HepG2 (cell line): Measurements from ENCODE around the gene ADPRM. TPM values are rescaled to one million over a fixed set of nuclear protein-coding genes. Genes with fewer than 3 reads are reported as not detected.

Source experiments
- ADNP ChIP-seq: sonication (generic); formaldehyde crosslinking; IDR thresholded peaks from 2 replicates; pipeline ENCODE4 v1.4.0; 2020; ENCODE audit warnings: missing genetic modification reagents
- ATF3 ChIP-seq: sonication (generic); formaldehyde crosslinking; IDR thresholded peaks from 2 replicates; pipeline ENCODE4 v1.4.0; 2020; ENCODE audit warnings: missing genetic modification reagents
- CERS6 ChIP-seq: sonication (generic); formaldehyde crosslinking; IDR thresholded peaks from 2 replicates; pipeline ENCODE4 v1.5.0; 2020; ENCODE audit warnings: missing genetic modification reagents
- CREM ChIP-seq, 2 experiments: sonication (generic) in 1 of 2; formaldehyde crosslinking in 1 of 2; IDR thresholded peaks; 2 replicates each; pipeline versions ENCODE4 v1.4.0 to v1.6.1; 2016 to 2020; ENCODE audit warnings: antibody characterized with exemption in 1 of 2, mild to moderate bottlenecking in 1 of 2, missing genetic modification reagents in 1 of 2
- GFI1 ChIP-seq: sonication (generic); formaldehyde crosslinking; IDR thresholded peaks from 2 replicates; pipeline ENCODE4 v1.5.0; 2020; ENCODE audit warnings: missing genetic modification reagents, mild to moderate bottlenecking, borderline replicate concordance
- GRHL1 ChIP-seq: sonication (generic); formaldehyde crosslinking; conservative IDR thresholded peaks from 2 replicates; pipeline ENCODE4 v1.8.0; 2022; ENCODE audit warnings: missing genetic modification reagents
- JUN ChIP-seq: sonication (generic); formaldehyde crosslinking; IDR thresholded peaks from 2 replicates; pipeline ENCODE4 v1.4.0; 2020; ENCODE audit warnings: mild to moderate bottlenecking, missing genetic modification reagents
- KAT2B ChIP-seq: fragments of 150-350 bp; IDR thresholded peaks from 2 replicates; pipeline ENCODE4 v1.6.1; 2014; ENCODE audit warnings: low read depth, low read length, borderline replicate concordance
- RCOR2 ChIP-seq: IDR thresholded peaks from 2 replicates; pipeline ENCODE4 v1.6.1; 2016; ENCODE audit warnings: missing biosample characterization, missing genetic modification reagents
- SIX1 ChIP-seq: sonication (generic); formaldehyde crosslinking; IDR thresholded peaks from 2 replicates; pipeline ENCODE4 v1.4.0; 2020; ENCODE audit warnings: missing genetic modification reagents, borderline replicate concordance
- SKI ChIP-seq: fragments of 450-650 bp; IDR thresholded peaks from one replicate; pipeline ENCODE4 v1.6.1; 2018; ENCODE audit warnings: mild to moderate bottlenecking; ENCODE audit not compliant: partially characterized antibody
- SOX13 ChIP-seq, 3 experiments: fragments of 450-650 bp in 1 of 3; sonication (generic) in 1 of 3; formaldehyde crosslinking in 1 of 3; IDR thresholded peaks in 2 of 3; conservative IDR thresholded peaks in 1 of 3; 2 replicates each; pipeline versions ENCODE4 v1.5.0 to v1.6.1; 2016 to 2020; ENCODE audit warnings: antibody characterized with exemption in 1 of 3, mild to moderate bottlenecking in 1 of 3, missing compliant biosample characterization in 1 of 3, missing genetic modification reagents in 1 of 3, moderate library complexity in 1 of 3
- TCF12 ChIP-seq, 2 experiments: fragments of 450-650 bp in 1 of 2; sonication (generic) in 1 of 2; formaldehyde crosslinking in 1 of 2; IDR thresholded peaks; 2 replicates each; pipeline versions ENCODE4 v1.6.1 to v1.8.0; 2017 to 2022; ENCODE audit warnings: antibody characterized with exemption in 1 of 2, mild to moderate bottlenecking in 1 of 2, missing genetic modification reagents in 1 of 2, moderate library complexity in 1 of 2
- TOE1 ChIP-seq: sonication (generic); formaldehyde crosslinking; IDR thresholded peaks from 2 replicates; pipeline ENCODE4 v1.4.0; 2020; ENCODE audit warnings: mild to moderate bottlenecking, missing genetic modification reagents
- ZMAT3 ChIP-seq: sonication (generic); formaldehyde crosslinking; conservative IDR thresholded peaks from 2 replicates; pipeline ENCODE4 v1.7.0; 2021; ENCODE audit warnings: missing genetic modification reagents
- ZNF17 ChIP-seq: sonication (generic); formaldehyde crosslinking; IDR thresholded peaks from 2 replicates; pipeline ENCODE4 v1.5.0; 2020; ENCODE audit warnings: mild to moderate bottlenecking, missing genetic modification reagents
- ZNF331 ChIP-seq: sonication (generic); formaldehyde crosslinking; IDR thresholded peaks from 2 replicates; pipeline ENCODE4 v1.4.0; 2020; ENCODE audit warnings: missing genetic modification reagents
- ZNF839 ChIP-seq: sonication (generic); formaldehyde crosslinking; IDR thresholded peaks from 2 replicates; pipeline ENCODE4 v1.4.0; 2020; ENCODE audit warnings: missing genetic modification reagents, mild to moderate bottlenecking, borderline replicate concordance
- ZXDC ChIP-seq: sonication (generic); formaldehyde crosslinking; IDR thresholded peaks from 2 replicates; pipeline ENCODE4 v1.5.0; 2020; ENCODE audit warnings: mild to moderate bottlenecking, missing genetic modification reagents
- polyA plus RNA-seq, 8 experiments: library from polyadenylated mRNA; depleted of rRNA in 3 of 8; stranded (reverse) in 7 of 8; unstranded in 1 of 8; fragments of >200 nt; fragmentation: Illumina TruSeq in 4 of 8; extraction: Trizol in 4 of 8; gene quantifications; 2 replicates each; pipeline versions ENCODE4 v1.2.1 to v1.2.3, GENCODE V29; 2011 to 2016; ENCODE audit warnings: low read depth in 4 of 8, missing spikeins in 1 of 8, mixed read lengths in 1 of 8; ENCODE audit not compliant: insufficient read depth in 1 of 8
- total RNA-seq, 5 experiments: library from RNA; depleted of rRNA; stranded (reverse); fragments of >200 nt; fragmentation: Illumina TruSeq; extraction: Trizol; gene quantifications; 2 replicates each; pipeline ENCODE4 v1.2.3, GENCODE V29; 2016; ENCODE audit warnings: low read depth in 1 of 5
- TF ChIP-seq, protein P1 (sequence below): sonication (generic); formaldehyde crosslinking; IDR thresholded peaks from 2 replicates; pipeline ENCODE4 v1.4.0; 2020; ENCODE audit warnings: mild to moderate bottlenecking, missing genetic modification reagents, borderline replicate concordance

Gene ADPRM
- total and polyA plus RNA-seq, 2 of the 13 experiments (the other 11 are each of a cell fraction or from before 2014, with no cell fraction given), result 5.6 to 10.8 TPM

DNA sequence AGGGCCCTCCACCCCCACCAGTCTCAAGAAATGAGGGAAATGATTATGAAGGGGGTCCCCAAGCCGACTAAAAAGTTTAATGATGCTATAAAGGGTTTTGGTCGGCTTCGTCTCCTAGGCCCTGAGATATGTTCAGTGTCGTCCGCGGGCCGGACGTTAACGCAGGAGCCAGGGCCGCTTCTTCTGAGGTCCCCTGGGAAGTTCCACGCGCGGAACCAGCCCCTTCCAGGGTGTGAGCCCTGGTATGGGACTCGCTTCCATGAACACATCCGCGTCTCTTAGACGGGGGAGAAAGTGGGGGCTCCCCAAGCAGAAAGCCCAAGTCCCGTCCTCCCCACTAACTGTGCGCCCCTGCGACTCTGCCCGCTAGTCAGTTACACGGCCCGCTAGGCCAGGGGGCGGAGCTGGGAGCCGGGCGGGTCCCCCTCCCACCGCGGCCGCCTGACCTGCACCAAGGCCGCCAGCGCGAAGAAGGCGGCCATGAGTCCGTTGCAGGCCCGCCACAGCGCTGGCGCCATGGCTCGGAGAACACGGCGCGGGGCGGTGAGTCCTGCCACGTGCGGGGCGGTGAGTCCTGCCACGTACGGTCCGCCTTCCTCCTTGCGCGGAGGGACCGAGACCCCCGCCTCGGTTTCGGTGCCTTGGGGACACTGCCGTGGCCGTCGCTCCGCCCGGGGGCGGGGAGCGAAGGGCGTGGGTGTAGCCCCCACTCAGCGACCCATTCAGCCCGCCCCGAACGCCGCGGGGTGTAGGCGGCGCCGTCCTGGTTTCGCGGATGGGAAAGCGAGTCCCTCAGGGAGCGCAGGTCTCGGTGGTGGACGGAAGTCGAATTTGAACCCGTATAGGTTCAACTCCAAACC lies 32.2 kb downstream of the ADPRM start, which contains the start of gene TMEM220 (continued):
- no peak for TF ChIP-seq CERS6
- TF ChIP-seq GFI1 (CRISPR knock-in tag), result peak; percentile 64; the same call in 1 of the 2 replicates
- TF ChIP-seq SKI, result peak; percentile 40
- TF ChIP-seq RCOR2 (CRISPR knock-in tag), result no peak
- no peak for TF ChIP-seq SOX13 (IDR thresholded peaks at IDR 0.05)
- TF ChIP-seq SOX13 (CRISPR knock-in tag; conservative IDR thresholded peaks at IDR 0.05 in 1 of 2, IDR thresholded peaks at IDR 0.05 in 1 of 2), result peak in 1 of 2 experiments; percentile 9; a peak in 1 of 4 replicates
- TF ChIP-seq CREM (IDR thresholded peaks at IDR 0.05), result no peak
- no peak for TF ChIP-seq CREM (CRISPR knock-in tag; IDR thresholded peaks at IDR 0.05)
- no peak for TF ChIP-seq JUN (CRISPR knock-in tag)
- no peak for TF ChIP-seq TCF12 (IDR thresholded peaks at IDR 0.05)
- TF ChIP-seq TCF12 (CRISPR knock-in tag; IDR thresholded peaks at IDR 0.05), result no peak
- no peak for TF ChIP-seq KAT2B
- no peak for TF ChIP-seq ZNF17 (CRISPR knock-in tag)
- no peak for TF ChIP-seq ZXDC (CRISPR knock-in tag)
- TF ChIP-seq ZMAT3 (CRISPR knock-in tag), result peak; percentile 69; the same call in 1 of the 2 replicates
- TF ChIP-seq ZNF839 (CRISPR knock-in tag), result no peak
- TF ChIP-seq ATF3 (CRISPR knock-in tag), result peak; percentile 54; the same call in 1 of the 2 replicates
- no peak for TF ChIP-seq ADNP (CRISPR knock-in tag)
- TF ChIP-seq ZNF331 (CRISPR knock-in tag), result peak; percentile 46; the same call in 1 of the 2 replicates
- no peak for TF ChIP-seq SIX1 (CRISPR knock-in tag)
- no peak for TF ChIP-seq TOE1 (CRISPR knock-in tag)
- TF ChIP-seq, protein P1, sequence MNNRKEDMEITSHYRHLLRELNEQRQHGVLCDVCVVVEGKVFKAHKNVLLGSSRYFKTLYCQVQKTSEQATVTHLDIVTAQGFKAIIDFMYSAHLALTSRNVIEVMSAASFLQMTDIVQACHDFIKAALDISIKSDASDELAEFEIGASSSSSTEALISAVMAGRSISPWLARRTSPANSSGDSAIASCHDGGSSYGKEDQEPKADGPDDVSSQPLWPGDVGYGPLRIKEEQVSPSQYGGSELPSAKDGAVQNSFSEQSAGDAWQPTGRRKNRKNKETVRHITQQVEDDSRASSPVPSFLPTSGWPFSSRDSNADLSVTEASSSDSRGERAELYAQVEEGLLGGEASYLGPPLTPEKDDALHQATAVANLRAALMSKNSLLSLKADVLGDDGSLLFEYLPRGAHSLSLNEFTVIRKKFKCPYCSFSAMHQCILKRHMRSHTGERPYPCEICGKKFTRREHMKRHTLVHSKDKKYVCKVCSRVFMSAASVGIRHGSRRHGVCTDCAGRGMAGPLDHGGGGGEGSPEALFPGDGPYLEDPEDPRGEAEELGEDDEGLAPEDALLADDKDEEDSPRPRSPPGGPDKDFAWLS (CRISPR knock-in tag), result no peak
- TF ChIP-seq GRHL1 (CRISPR knock-in tag), result no peak; the same call in 1 of the 2 replicates
